ENCODE results near the gene PPP1CB.
A peak's percentile ranks its signal among the peaks of the same experiment; 100 is the strongest.
"Not testable (repeated sequence)": the region's sequence is repeated elsewhere in the genome, so short reads cannot be mapped to it uniquely, and the experiment has no call there.

The PPP1CB gene

DNA sequence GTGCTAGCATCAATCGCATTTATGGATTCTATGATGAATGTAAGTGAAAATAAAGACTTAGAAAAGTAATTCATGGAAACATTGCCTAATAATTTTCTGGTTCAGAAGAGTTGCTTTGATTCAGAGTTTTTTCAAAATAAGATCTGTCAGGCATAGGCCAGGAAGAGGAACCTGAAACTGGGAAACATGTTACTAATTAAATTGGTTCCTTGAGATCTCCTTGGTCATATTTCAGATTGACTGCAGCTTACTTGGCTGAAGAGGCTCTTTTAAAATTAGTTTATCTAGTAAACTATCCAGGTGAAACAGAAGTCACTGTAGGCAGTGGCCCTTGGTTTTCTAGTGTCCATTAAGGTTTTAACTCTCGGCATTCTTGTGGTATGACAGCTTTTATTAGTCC is 27.4 kb downstream of the PPP1CB start:
- H3K27ac ChIP-seq, result no peak overlapping the region
- TF ChIP-seq, protein P1, sequence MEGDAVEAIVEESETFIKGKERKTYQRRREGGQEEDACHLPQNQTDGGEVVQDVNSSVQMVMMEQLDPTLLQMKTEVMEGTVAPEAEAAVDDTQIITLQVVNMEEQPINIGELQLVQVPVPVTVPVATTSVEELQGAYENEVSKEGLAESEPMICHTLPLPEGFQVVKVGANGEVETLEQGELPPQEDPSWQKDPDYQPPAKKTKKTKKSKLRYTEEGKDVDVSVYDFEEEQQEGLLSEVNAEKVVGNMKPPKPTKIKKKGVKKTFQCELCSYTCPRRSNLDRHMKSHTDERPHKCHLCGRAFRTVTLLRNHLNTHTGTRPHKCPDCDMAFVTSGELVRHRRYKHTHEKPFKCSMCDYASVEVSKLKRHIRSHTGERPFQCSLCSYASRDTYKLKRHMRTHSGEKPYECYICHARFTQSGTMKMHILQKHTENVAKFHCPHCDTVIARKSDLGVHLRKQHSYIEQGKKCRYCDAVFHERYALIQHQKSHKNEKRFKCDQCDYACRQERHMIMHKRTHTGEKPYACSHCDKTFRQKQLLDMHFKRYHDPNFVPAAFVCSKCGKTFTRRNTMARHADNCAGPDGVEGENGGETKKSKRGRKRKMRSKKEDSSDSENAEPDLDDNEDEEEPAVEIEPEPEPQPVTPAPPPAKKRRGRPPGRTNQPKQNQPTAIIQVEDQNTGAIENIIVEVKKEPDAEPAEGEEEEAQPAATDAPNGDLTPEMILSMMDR (conservative IDR thresholded peaks at IDR 0.05), result no peak

DNA sequence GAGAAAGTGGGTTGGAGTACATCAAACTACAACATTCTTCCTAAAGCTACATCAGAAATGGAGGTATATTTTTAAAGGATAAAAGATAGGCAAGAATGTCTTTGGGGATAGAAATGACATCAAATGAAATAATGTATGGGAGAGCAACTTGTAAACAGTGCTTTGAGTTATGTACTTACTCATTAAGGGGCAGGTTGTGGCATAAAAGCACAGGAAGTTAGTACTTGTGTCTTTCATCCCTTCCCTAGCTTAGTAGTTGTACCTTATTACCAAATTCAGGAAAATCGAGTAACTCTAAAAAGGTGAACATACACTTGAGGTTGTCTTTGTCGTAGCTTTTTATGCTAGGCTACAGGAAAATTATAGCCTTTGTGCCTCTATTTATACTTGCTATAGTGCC is 28.9 kb downstream of the PPP1CB start:
- TF ChIP-seq, protein P1 (conservative IDR thresholded peaks at IDR 0.05), result no peak
- H3K27ac ChIP-seq, result no peak overlapping the region

DNA sequence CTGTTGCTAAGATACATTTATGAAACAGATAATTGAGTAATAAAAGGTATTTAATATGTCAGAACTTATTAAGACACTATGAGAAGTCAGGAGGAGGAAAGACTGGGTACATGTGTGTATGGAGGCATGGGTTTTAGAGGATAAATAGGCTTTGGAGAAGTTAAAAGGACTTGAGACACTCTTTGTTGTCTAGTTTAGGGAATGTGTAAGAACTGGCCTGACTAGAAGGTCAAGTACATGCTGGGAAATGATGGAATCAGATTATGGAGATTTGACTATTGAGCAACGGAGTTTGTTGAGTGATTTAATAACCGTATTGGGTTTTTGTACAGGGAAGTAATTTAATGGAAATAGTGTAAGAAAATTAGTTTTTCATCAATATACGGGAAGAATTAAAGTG is 30.8 kb downstream of the PPP1CB start:
- H3K27ac ChIP-seq, result no peak overlapping the region
- TF ChIP-seq, protein P1 (conservative IDR thresholded peaks at IDR 0.05), result no peak

DNA sequence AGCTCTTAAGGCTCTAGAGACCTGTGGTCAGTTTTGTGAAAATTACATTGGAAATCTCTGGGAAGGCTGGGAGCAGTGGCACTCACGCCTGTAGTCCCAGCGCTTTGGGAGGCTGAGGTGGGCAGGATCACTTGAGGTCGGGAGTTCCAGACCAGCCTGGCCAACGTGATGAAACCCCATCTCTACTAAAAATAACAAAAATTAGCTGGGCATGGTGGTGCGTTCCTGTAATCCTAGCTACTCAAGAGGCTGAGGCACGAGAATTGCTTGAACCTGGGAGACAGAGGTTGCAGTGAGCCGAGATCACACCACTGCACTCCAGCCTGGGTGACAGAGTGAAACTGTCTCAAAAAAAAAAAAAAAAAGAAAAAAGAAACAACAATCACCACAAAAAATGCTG is 32.9 kb downstream of the PPP1CB start:
- not testable (repeated sequence) for H3K27ac ChIP-seq

DNA sequence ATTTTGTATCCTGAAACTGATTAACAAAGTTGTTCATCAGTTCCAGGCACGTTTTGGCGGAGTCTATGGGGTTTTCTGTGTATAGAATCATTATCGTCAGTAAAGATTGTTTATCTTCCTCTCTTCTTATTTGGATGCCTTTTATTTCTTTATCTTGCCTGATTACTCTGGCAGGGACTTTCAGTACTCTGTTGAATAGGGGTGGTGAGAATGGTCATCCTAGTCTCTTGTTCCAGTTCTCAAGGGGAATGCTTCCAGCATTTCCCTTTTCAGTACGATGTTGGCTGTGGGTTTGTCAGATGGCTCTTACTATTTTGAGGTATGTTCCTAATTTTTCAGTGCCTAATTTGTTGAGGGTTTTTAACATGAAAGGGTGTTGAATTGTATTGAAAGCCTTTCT is 45.0 kb downstream of the PPP1CB start:
- peak overlapping the region; percentile 15; the same call in 1 of the 2 replicates for H3K27ac ChIP-seq

DNA sequence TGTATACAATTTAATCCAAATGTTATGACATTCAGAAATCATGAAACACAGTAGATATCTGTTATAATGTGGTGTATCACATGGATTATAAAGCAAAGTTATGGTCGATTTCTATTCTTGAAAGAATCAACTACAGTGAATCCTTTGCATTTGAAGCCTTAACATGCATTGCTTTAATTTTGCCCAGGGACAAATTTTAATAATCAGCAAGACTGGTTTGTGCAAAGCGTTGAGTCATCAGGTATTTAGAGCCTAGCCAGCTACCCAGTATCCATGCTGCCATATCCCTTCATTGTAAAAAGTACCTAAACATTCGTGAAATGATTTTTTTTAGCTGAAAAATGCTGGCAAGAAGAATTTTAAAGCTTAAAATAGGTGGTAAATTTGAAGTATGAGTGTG is 50.1 kb downstream of the PPP1CB start:
- TF ChIP-seq, protein P1 (conservative IDR thresholded peaks at IDR 0.05), result no peak
- H3K27ac ChIP-seq, result no peak overlapping the region

More for the DNA sequence above, 45.0 kb downstream of the PPP1CB start:
- TF ChIP-seq, protein P1 (conservative IDR thresholded peaks at IDR 0.05), result no peak

DNA sequence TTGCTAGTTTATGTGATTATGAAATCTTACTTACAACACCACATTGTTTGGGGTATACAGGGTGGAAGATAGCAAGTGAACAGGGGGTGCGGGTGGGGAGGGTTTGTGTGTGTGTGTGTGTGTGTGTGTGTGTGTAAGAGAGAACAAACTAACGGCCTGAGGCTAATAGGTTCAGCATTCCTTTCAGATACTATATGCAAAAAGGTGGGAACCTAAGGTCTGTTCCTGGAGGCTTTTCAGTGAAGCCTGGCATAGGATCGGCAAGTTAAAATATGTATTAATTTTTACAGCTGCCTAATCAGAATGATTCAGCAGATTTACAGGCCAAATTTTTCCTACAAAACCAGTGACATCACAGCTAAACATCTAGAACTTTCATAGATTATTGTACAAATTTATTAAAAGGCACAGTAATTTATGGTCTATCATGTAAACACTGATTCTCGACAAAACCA is 51.4 kb downstream of the PPP1CB start:
- H3K27ac ChIP-seq, result no peak overlapping the region
- TF ChIP-seq, protein P1 (conservative IDR thresholded peaks at IDR 0.05), result no peak

DNA sequence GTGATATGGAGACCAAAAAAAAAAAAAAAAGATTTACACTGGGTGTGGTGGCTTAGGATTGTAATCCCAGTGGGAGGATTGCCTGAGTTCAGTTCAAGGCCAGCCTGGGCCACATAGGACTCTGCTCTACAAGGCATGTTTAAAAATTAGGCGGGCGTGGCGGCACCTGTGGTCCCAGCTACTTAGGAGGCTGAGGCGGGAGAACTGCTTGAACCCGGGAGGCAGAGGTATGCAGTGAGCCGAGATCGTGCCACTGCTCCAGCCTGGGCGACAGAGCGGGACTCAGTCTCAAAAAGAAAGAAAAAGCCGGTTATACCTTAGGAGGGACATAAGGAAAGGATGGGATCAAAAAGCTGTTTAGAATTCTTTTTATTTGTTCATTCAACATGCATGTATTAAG is 58.3 kb downstream of the PPP1CB start:
- TF ChIP-seq, protein P1 (conservative IDR thresholded peaks at IDR 0.05), result no peak
- H3K27ac ChIP-seq, result peak overlapping the region; percentile 58

All from VCaP (cell line).